Activated CD4-positive, alpha-beta T cell treated with anti-CD3 and anti-CD28 coated beads, Interleukin-2, amount 10 ng/mL, durations not matched to agents 7 days and 5 days (primary cell): Measurements from ENCODE around the gene CRYBA4. TPM values are rescaled to one million over a fixed set of nuclear protein-coding genes. Genes with fewer than 3 reads are reported as not detected.

Source experiments
- CTCF ChIA-PET: fragments of 350-600 bp; sonication (Branson Sonifier 250); formaldehyde crosslinking; loops from one replicate; lab custom pipeline; 2021; ENCODE audit warnings: antibody characterized with exemption; lab: Charles Lee
- POLR2A ChIA-PET: fragments of 350-600 bp; sonication (Branson Sonifier 250); formaldehyde crosslinking; loops from one replicate; lab custom pipeline; 2021; ENCODE audit warnings: antibody characterized with exemption; lab: Charles Lee
- DNase-seq: peaks from one replicate; pipeline ENCODE4 v3.0.0-alpha.2; 2020
- H3K27ac Mint-ChIP-seq: one replicate; pipeline ENCODE4 v1.8.0; 2021; ENCODE audit warnings: mild to moderate bottlenecking, moderate library complexity, mixed read lengths
- H3K27me3 Mint-ChIP-seq: one replicate; pipeline ENCODE4 v1.8.0; 2021; ENCODE audit warnings: mixed read lengths
- H3K36me3 Mint-ChIP-seq: one replicate; pipeline ENCODE4 v1.8.0; 2021; ENCODE audit warnings: low read depth, mixed read lengths
- H3K4me1 Mint-ChIP-seq: one replicate; pipeline ENCODE4 v1.8.0; 2021; ENCODE audit warnings: mixed read lengths
- H3K4me3 Mint-ChIP-seq: one replicate; pipeline ENCODE4 v1.8.0; 2021; ENCODE audit warnings: mild to moderate bottlenecking, moderate library complexity, mixed read lengths
- H3K9me3 Mint-ChIP-seq: one replicate; pipeline ENCODE4 v1.8.0; 2021; ENCODE audit warnings: mixed read lengths
- total RNA-seq, 2 experiments: library from RNA; stranded (reverse); gene quantifications; one replicate each; pipeline ENCODE4 v1.2.3, GENCODE V29; 2021

Gene CRYBA4
- total RNA-seq, 2 experiments from 2014 or later: not detected

DNA sequence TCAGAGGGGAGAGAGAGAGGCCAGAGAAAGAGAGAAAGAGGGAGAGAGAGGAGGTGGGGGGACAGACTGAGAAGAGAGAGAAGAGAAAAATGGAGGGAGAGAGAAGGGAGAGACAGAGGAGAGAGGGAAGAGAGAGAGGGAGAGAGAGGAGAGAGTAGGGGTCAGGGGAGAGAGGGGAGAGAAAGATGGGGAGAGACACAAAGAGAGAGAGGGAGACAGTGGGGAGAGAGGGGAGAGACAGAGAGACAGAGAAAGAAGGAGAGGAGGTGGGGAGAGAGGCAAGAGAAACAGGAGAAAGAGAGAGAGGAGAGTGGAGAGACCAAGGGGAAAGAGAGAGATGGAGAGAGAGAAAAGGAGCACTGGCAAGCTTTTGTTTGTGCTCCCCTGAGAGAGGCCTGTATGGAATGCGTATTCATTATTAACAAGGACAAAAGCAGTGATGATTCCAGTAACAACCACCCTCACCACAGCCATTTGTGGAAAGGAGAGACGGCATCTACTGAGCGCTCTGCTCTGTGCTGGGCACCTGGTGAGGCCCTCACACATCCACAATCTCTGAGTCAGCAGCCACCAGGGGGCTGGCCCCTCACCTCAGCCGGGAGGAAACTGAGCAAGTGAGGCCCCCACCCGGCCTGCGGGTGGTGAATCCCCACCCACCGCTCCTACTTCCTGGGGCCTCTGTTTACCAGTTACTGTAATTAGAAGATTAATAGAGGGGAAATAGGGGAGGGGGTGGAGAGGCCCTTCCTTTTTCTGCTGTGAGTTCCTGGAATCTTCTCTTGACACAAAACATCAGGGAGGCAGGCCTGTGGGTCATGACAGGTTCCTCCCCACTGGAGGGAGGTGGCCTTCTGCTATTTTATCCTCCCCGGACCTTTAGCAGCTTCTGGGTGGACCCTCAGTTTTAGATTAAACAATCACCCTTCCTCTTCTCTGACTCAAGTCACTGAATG is 21.0 kb downstream of the CRYBA4 start:
- Mint-ChIP-seq H3K4me1 (peaks cover 76% of the 10 kb centered on the region), H3K4me3 (peak overlapping the region; percentile 34), H3K36me3 (no peaks in the 10 kb centered on the region), H3K27ac (peak overlapping the region; percentile 93), H3K27me3 (peaks cover 4% of the 10 kb centered on the region), H3K9me3 (no peaks in the 10 kb centered on the region)
- POLR2A ChIA-PET: no interaction called here
- CTCF ChIA-PET: interaction anchor here (0.6 to 1.6 kb wide), 13 partner anchors 9 to 278 kb away, joined by 3 to 7 read pairs (median 5); no protein-coding TSS in a partner anchor
- peak; percentile 64 for DNase-seq

DNA sequence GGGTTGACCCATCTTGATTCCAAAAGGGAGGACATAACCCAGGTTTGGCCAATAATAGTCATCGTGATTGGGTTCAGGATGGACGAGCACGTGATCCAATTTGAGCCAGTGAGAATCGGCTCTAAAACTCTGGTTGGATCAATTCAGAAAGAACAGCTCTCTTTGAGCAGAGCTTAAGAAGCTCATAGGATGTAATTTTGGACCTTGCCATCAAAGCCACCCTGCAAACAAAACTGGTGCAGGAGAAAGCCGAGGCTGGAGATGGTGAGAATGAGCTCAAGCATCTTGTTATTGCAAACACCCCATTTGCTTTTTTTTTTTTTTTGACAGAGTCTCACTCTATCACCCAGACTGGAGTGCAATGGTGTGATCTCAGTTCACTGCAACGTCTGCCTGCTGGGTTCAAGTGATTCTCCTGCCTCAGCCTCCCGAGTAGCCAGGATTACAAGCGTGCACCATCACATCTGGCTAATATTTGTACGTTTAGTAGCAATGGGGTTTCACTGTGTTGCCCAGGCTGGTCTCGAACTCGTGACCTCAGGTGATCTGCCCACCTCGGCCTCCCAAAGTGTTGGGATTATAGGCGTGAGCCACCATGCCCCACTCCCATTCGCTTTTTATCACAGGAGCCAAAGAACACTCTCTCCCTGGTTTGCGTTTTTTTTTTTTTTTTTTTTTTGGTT is 21.8 kb downstream of the CRYBA4 start:
- peak overlapping the region; percentile 93 for H3K27ac Mint-ChIP-seq
- ChIA-PET CTCF (interaction anchor here (0.6 to 1.6 kb wide), 6 partner anchors 13 to 279 kb away, joined by 3 to 7 read pairs (median 4); no protein-coding TSS in a partner anchor), POLR2A (interaction anchor here (0.6 to 0.7 kb wide), 2 partner anchors 78 to 137 kb away, joined by 3 to 5 read pairs; no protein-coding TSS in a partner anchor)
- DNase-seq: no peak
- peak overlapping the region; percentile 34 for H3K4me3 Mint-ChIP-seq
- no peaks in the 10 kb centered on the region for H3K9me3 Mint-ChIP-seq
- peaks cover 84% of the 10 kb centered on the region for H3K4me1 Mint-ChIP-seq
- H3K27me3 Mint-ChIP-seq: peaks cover 5% of the 10 kb centered on the region
- no peaks in the 10 kb centered on the region for H3K36me3 Mint-ChIP-seq

DNA sequence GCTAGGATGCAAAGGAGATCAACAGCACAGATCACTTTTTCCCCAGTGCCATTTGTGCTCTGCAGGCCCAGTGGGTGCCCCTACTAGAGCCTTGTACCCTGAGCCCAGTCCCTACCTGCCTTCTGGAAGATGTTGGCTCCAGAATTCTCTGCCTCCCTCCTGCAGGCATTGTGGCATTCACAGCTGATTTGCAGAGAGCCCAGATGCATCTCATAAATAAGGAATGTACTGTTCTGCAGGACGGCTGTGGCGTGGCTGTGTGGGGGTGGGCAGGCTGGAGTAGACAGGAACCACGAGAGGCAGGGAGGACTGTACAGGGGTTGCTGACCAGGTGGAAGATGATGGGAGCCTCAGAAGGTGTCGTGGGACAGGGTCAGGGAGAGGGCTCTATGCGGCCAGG is 24.4 kb downstream of the CRYBA4 start:
- Mint-ChIP-seq H3K36me3 (no peaks in the 10 kb centered on the region), H3K9me3 (no peaks in the 10 kb centered on the region), H3K4me1 (peaks cover 93% of the 10 kb centered on the region), H3K27me3 (peaks cover 5% of the 10 kb centered on the region), H3K27ac (peak overlapping the region; percentile 10), H3K4me3 (no peak overlapping the region)
- ChIA-PET CTCF (no interaction called here), POLR2A (no interaction called here)
- DNase-seq: no peak

DNA sequence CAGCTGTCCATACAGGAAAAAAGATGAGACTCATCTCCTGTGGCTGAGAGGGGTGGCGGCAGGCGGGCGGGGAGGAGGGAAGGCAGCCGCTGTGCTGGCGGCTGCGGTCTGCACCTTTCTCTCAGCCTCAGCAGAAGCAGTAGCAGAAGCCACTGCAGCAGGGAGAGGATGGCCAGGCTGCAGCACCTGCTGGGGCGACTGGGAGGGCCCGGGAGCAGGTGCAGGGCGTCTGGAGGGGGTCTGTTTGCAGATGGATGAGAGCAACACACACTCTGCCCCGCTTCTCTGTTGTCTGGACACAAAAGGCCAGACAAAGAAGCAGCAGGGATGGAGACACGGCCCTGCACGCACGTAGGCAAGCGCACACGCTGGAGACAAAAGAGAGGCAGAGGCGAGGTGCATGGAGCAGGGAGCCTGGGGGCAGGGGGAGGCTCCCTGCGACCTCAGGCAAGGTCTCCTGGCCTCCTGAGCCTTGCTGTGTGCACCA is 26.3 kb downstream of the CRYBA4 start:
- Mint-ChIP-seq H3K9me3 (no peaks in the 10 kb centered on the region), H3K27ac (peak overlapping the region; percentile 63), H3K27me3 (peaks cover 9% of the 10 kb centered on the region), H3K4me3 (peak overlapping the region; percentile 53), H3K36me3 (no peaks in the 10 kb centered on the region), H3K4me1 (peaks cover 76% of the 10 kb centered on the region)
- ChIA-PET CTCF (no interaction called here), POLR2A (no interaction called here)
- DNase-seq: peak; percentile 60

DNA sequence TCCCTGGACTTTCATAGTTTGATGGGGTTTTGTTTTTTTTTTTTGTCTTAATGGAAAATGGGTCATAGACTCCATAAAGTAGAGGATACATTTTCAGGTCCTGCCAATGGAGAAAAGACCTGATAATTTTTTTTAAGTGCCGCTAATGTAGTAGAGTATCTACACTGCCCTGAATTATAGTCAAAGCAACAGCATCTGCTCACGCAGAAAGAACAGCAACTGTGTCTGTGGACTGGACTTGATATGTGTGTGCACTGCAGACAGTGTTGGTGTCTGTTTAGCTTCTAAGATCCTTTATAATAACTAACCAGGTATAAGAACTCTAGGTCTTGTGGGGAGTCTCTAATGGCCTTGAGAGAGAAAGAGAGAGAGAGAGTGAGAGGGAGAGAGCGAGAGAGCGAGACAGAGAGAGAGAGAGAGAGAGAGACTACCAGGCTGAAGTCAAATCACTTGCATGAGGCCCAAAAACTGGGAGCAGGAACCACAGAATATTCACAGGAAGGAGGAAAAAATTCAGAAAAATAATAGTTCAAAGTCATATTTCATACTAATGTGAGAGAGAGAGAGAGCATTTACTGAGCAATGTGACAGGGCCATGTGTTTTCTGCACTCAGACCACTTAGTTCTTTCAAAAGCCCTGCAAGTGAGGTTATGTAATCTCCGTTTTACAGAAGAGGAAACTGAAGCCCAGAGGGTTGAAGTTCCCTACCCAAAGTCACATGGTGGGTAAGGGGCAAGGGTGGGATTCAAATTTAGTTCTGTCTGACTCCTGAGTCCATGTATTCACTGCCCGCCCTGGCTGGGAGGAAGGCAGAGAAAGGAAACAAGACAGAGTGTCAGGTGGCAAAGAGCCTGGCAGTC is 27.0 kb downstream of the CRYBA4 start:
- Mint-ChIP-seq H3K27me3 (peaks cover 15% of the 10 kb centered on the region), H3K4me3 (peak overlapping the region; percentile 53), H3K27ac (peak overlapping the region; percentile 63), H3K36me3 (no peaks in the 10 kb centered on the region), H3K9me3 (no peaks in the 10 kb centered on the region), H3K4me1 (peaks cover 69% of the 10 kb centered on the region)
- DNase-seq: no peak
- CTCF ChIA-PET: interaction anchor here (0.9 kb wide), 1 partner anchor 24 kb away, joined by 3 read pairs; no protein-coding TSS in a partner anchor
- POLR2A ChIA-PET: no interaction called here

DNA sequence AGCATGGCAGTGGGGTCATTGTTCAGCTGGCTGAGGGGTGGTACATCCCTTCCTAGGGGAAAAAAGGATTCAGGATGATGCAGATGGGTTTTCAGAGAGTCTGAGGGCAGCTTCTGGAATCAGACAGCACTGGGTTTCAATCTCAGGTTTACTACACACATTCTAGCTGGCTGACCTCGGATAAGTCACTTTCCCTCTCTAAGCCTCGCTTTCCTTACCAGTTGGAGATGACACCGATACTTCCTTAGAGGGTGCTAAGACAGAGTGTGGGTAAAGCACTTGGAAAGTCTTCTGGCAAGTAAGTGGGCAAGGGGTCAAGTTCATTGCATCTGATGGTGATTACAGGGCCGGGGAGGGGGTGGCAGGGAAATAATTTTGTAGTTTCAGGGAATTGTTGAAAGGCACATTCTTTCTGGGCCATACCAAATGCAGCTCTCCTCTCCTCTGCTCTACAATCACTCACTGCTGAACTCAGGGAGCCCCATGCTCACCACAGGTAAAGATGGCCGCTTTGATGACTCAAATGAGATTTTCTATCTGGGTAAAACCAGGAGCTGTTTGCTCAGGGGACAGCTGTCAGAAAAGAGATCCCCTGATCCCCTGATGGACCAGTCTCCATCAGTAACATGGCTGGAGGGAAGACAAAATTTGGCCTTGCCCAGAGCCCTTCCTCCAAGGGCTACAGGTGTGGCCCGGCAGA is 29.1 kb downstream of the CRYBA4 start:
- no peaks in the 10 kb centered on the region for H3K36me3 Mint-ChIP-seq
- CTCF ChIA-PET: interaction anchor here (0.6 to 2.1 kb wide), 9 partner anchors 9 to 245 kb away, joined by 3 to 4 read pairs (median 3); no protein-coding TSS in a partner anchor
- POLR2A ChIA-PET: no interaction called here
- no peak overlapping the region for H3K27ac Mint-ChIP-seq
- peaks cover 48% of the 10 kb centered on the region for H3K4me1 Mint-ChIP-seq
- H3K9me3 Mint-ChIP-seq: no peaks in the 10 kb centered on the region
- DNase-seq: no peak
- no peak overlapping the region for H3K4me3 Mint-ChIP-seq
- H3K27me3 Mint-ChIP-seq: peaks cover 30% of the 10 kb centered on the region

DNA sequence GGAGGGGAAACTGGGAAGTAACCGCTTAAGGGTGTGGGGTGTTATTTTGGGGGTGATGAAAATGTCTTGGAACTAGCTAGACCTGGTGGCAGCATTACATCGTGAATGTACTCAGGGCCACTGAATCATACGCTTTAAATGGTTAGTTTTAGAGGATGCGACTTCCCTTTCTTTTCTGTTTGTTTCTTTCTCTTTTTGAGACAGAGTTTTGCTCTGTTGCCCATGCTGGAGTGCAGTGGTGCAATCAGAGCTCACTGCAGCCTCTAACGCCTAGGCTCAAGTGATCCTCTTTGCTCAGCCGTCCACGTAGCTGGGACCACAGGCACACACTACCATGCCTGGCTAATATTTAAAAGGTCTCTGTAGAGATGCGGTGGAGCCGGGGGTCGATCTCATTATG is 30.1 kb downstream of the CRYBA4 start:
- H3K4me3 Mint-ChIP-seq: no peak overlapping the region
- H3K4me1 Mint-ChIP-seq: peaks cover 39% of the 10 kb centered on the region
- H3K36me3 Mint-ChIP-seq: no peaks in the 10 kb centered on the region
- no peak overlapping the region for H3K27ac Mint-ChIP-seq
- H3K27me3 Mint-ChIP-seq: peaks cover 30% of the 10 kb centered on the region
- CTCF ChIA-PET: interaction anchor here (0.9 to 2.1 kb wide), 3 partner anchors 9 to 45 kb away, joined by 3 to 4 read pairs (median 3); no protein-coding TSS in a partner anchor
- no peaks in the 10 kb centered on the region for H3K9me3 Mint-ChIP-seq
- POLR2A ChIA-PET: no interaction called here
- DNase-seq: no peak

DNA sequence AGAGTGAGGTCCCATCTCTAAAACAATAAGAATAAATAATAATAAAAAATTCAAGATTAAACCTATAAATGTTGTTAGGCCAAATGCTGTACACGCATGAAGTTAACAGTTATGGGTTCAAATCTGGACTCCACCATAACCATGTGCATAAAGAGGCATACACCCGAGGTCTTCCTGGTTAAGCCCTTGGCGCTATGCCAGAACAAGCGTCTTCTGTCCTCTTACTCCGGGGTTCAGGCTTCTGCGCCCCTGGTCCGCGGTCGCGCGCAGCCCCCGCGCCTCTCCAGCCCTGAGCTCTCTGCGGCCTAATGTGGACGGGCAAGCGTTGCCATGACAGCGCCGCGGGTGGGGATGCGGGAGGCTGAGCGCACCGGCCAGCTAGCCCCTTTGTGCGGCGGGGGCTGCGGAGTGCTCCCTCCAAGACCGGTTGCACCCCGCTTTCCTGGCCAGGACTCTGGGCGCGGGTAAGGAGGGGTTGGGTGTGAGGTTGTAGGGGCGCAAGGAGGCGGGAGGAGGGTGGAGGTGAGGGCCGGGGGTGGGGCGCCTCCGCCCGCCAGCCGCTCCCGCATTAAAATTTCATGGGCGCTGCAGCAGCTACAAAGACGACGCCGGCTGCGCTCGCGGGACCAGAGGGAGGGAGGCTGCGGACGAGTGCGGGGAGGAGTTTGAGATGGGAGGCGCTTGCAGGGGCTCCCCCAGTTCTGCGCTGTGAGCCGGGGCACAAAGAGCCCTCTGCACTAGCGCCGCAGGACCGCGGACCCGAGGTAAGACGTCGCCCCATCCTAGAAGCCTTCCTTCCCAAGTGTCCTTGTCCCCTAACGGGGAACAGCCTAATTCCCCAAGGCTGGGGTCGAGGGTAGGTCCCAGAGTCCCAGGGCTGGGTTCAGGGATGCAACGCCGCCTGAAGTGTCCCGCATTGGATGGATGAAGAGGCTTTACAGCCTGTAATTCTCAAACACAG is 35.4 kb downstream of the CRYBA4 start, which contains the start of gene MIAT:
MIAT (plus strand) TSS at position 698 of the 961 bp plus-strand sequence.
- Mint-ChIP-seq H3K36me3 (no peaks in the 10 kb centered on the region), H3K27me3 (peaks cover 31% of the 10 kb centered on the region), H3K4me1 (peaks cover 25% of the 10 kb centered on the region), H3K4me3 (peak within 1 kb of the TSS; percentile 88), H3K27ac (peak within 1 kb of the TSS; percentile 90), H3K9me3 (no peaks in the 10 kb centered on the region)
- CTCF ChIA-PET: interaction anchor here (1.3 kb wide), 1 partner anchor 9 kb away, joined by 7 read pairs; no protein-coding TSS in a partner anchor
- POLR2A ChIA-PET: no interaction called here
- peak; percentile 80 for DNase-seq

DNA sequence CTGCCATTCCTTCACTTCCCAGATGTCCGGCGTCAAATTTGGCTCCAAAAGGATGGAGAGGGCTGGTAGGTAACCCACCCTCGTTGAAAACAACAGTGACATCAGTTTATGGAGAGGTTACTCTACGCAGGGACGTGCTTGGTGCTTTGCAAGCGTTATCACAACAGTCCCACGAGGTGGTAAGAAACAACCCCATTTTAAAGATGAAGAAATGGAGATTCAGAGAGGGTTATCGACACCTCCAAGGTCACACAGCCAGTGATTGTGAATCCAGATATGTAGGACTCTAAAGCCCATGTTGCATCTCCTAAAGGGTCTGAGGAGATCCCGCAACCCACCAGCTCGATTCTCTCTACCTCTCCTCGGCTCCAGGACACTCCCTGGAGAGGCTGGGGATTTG is 36.4 kb downstream of the CRYBA4 start:
- H3K36me3 Mint-ChIP-seq: no peaks in the 10 kb centered on the region
- no peaks in the 10 kb centered on the region for H3K9me3 Mint-ChIP-seq
- H3K27ac Mint-ChIP-seq: peak overlapping the region; percentile 90
- peak; percentile 29 for DNase-seq
- peaks cover 28% of the 10 kb centered on the region for H3K4me1 Mint-ChIP-seq
- H3K27me3 Mint-ChIP-seq: peaks cover 25% of the 10 kb centered on the region
- ChIA-PET POLR2A (no interaction called here), CTCF (no interaction called here)
- H3K4me3 Mint-ChIP-seq: peak overlapping the region; percentile 88

DNA sequence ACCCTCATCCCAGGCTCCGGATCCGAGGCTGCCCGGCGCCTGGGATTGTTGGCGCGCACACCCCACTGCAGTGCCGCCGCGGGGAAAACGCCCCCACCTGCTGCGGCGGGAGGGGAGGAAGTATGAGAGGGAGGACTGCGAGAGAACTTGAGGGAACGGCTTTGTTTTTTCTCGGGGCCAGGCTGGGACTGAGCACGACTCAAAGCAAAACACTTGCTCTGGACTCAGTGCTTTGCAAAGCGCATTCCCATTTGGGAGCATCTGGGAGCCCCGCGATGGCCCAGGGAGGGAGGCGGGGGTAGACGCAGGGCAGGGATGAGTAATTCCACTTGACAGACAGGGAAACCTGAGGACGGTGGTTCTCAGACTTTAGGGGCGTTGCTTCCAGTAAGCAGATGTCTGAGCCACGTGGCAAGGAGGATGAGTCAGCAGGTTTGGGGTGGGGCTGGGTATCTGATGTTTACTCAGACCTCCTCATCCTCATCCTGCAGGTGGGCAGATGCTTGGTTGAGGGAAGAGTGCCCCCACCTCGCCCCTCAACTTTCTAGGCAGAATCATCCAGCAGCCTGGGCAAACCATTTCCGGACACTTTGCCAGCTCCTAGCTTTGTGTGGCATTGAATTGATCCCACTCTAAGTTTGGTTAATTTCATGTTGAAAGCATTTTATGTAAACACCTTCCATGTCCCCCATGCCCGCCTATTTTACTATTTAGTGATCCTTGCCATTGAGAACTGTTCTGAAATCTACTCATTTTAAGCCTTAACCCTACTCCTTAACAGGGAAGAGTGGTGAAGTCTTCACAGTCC is 37.1 kb downstream of the CRYBA4 start:
- Mint-ChIP-seq H3K36me3 (no peaks in the 10 kb centered on the region), H3K27me3 (peaks cover 19% of the 10 kb centered on the region), H3K4me3 (peak overlapping the region; percentile 88), H3K4me1 (peaks cover 33% of the 10 kb centered on the region), H3K9me3 (no peaks in the 10 kb centered on the region), H3K27ac (peak overlapping the region; percentile 90)
- ChIA-PET CTCF (interaction anchor here (0.6 kb wide), 1 partner anchor 11 kb away, joined by 3 read pairs; no protein-coding TSS in a partner anchor), POLR2A (no interaction called here)
- DNase-seq: peak; percentile 79
